GM18508 (cell line): ENCODE data around the gene LEO1.
"Not testable (repeated sequence)": the region's sequence is repeated elsewhere in the genome, so short reads cannot be mapped to it uniquely, and the experiment has no call there.

Experiments
- ATAC-seq: cut with Tn5 transposase; IDR thresholded peaks from one replicate; pipeline ENCODE4 v1.9.1; 2021; ENCODE audit warnings: moderate number of reproducible peaks; ENCODE audit not compliant: insufficient read depth, unreplicated experiment

LEO1 gene

GRCh38 chr15:52004806-52005205 is 33.2 kb upstream of the LEO1 start:
- ATAC-seq, result no peak

DNA sequence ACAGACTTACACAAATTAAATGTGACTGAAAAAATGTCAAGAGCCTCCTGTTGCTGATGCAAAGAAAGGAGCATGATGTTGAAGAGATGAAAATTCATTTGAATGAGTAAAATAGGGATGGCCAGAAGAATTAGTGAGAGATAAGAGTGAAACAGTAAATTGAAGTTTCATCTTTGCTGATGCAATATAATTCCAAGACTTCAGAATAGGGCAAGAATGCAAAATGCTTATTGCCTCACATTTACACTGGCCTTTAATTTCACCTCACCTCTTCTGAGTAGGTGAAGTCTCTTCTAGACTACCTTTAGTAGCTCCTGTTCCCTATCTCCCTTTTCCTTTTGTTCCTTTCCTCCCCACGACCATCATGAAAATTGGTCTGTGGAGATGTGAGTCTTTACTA is 32.1 kb upstream of the LEO1 start:
- ATAC-seq, result no peak

GRCh38 chr15:52003089-52003488 is 31.5 kb upstream of the LEO1 start:
- not testable (repeated sequence) for ATAC-seq

- no peak for ATAC-seq
These were observed 30.8 kb upstream of the LEO1 start for GRCh38 chr15:52002351-52002750.

DNA sequence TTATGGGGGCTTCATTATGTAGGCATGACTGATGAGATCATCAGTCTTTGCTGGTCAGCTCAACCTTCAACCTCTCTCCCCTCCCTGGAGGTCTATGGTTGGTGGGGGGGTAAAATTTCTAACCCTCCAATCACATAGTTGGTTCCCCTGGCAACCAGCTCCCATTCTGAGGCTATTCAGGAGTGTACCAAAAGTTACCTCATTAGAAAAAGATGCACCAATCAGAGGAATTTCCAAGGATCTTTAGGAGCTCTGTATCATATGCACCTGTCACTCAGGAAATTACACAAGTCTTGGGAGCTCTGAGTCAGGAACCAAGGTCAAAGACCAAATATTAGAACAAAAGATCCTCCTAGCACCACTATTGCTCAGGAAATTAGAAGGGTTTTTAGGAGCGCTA is 21.4 kb upstream of the LEO1 start:
- no peak for ATAC-seq

DNA sequence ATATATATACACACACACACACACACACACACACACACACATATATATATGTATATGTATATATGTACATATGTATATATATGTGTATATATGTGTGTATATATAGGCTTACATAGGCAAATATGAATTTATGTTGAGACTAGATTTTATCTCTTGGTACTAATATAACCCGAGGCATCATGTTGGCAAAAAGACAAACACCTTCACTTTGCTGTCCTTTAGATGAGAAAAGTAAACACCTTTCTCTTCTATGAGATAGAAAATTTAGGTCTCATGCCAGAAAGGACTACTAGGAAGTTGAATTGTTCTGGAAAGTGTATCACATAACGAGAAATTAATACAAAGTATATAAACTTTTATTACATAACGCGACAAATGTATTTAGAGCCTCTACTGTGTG is 19.6 kb upstream of the LEO1 start:
- ATAC-seq, result no peak

DNA sequence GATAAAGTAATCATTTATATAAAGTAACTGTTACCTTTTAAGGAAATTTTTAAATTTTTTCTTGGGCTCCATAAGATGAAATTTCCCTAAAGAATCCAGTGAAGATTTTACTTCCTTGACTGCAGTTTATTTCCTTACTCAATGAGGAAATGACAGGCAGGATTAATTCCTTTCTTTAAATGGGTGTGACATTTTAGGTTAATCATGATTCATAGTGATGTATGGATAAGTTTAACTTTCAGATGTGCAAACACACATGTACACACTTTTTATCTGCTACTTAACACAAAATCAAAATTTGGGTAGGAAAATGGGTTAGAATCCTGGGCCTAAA is 11.2 kb upstream of the LEO1 start:
- ATAC-seq, result no peak

GRCh38 chr15:51982013-51982769 is 10.6 kb upstream of the LEO1 start:
- peak; percentile 95 for ATAC-seq

DNA sequence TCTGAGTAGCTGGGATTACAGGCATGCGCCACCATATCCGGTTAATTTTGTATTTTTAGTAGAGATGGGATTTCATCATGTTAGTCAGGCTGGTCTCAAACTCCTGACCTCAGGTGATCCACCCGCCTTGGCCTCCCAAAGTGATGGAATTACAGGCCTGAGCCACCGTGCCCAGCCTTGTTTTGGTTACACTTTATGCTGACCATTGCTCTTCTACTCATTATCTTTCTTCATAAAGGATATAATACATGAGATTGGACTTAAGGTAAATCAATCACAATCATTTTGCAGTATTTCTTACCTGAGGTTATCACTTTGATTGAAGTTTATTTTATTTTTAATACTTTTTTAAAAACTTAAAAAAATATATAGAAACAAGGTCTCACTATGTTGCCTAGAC is 2.2 kb upstream of the LEO1 start:
- ATAC-seq, result no peak

DNA sequence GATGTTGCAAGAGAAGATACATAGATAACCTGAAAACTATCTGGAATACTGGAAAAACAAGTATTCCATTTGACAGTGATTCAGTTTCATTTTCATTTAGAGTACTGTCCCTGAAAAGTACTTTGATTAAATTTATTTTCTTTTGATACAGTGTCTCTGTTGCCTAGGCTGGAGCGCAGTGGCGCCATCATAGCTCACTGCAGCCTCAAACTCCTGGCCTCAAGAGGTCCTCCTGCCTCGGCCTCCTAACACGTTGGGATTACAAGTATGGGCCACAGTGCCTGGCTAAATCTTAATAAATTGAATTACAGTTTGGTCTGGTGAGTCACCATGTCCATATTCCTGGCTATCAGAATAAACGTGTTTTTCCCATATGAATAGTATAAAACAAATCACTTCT is 1.6 kb upstream of the LEO1 start:
- no peak for ATAC-seq

GRCh38 chr15:51971032-51971374 is 575 bp downstream of the LEO1 start:
- ATAC-seq, result no peak

- ATAC-seq, result no peak
These were observed 1.3 kb downstream of the LEO1 start for GRCh38 chr15:51970132-51970817.

- ATAC-seq, result no peak
These were observed 1.9 kb downstream of the LEO1 start for GRCh38 chr15:51969728-51970127.

DNA sequence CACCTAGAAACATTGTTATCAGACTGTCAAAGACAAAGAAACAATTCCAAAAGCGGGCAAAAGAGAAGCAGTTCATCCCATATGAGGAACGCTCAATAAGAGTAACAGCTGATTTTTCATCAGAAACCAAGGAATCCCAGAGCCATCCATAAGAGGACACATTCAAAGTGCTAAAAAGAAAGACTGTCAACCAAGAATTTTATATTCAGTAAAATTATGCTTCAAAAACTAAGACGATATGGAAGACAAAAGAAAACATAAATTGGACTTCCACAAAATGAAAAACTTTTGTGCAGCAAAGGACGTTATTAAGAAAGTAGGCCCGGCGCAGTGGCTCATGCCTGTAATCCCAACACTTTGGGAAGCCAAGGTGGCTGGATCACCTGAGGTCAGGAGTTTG is 4.0 kb downstream of the LEO1 start:
- ATAC-seq, result no peak

DNA sequence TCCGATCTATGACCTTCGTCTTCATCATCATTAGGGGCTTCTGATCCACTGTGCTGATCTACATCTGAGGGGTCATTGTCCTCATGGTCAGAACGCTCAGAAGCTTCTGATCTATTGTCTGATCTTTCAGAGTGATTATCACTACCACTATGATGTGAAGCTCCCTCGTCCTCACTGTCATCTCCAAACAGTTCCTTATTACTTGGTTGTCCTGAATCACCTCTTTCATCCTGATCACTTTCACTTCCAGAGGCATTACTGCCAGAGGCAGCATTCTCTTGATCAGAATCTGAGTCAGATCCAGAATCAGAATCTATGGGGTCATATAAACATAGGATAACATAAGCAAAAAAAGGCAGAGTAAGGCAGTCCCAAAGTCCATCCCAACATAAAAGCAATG is 5.4 kb downstream of the LEO1 start:
- ATAC-seq, result no peak

- no peak for ATAC-seq
These were observed 5.9 kb downstream of the LEO1 start for GRCh38 chr15:51965691-51966090.

- no peak for ATAC-seq
These were observed 16.1 kb downstream of the LEO1 start for GRCh38 chr15:51955504-51955903.

DNA sequence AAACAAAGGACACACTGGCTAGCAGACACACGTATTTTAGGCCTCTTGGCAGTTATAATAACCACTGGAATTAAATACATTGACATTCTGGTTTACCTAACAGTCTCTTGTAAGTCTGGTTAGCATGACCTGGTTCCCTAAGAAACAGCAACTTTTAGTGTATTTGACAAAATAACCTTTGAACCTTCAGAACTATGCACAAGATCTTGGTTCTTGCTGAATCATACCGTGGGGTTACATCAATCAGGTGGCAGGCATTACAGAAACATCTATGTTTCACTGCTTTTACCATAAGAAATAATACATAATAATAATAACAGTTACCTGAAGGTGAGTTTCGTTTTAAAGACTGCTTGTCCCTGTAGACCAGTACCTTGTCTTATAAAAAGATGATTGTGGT is 18.8 kb downstream of the LEO1 start:
- no peak for ATAC-seq

DNA sequence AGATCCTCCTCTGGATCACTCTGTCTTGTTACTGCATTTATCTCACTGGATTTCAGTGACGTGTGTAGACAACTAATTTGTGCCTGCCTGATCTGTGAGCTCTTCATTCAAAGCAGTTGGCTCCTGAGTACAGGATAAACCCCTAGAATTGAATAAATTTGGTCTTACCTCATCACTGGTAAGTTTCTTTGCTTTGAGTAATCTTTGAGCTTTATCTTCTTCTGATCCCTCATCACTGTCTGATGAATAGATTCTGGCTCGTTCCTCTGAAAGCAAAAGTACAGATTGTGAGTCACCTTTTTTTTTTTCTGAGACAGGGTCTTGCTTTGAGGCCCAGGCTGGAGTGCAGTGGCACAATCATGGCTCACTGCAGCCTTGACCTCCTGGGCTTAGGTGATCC is 24.5 kb downstream of the LEO1 start:
- ATAC-seq, result no peak

GRCh38 chr15:51939216-51939615 is 32.4 kb downstream of the LEO1 start:
- no peak for ATAC-seq

DNA sequence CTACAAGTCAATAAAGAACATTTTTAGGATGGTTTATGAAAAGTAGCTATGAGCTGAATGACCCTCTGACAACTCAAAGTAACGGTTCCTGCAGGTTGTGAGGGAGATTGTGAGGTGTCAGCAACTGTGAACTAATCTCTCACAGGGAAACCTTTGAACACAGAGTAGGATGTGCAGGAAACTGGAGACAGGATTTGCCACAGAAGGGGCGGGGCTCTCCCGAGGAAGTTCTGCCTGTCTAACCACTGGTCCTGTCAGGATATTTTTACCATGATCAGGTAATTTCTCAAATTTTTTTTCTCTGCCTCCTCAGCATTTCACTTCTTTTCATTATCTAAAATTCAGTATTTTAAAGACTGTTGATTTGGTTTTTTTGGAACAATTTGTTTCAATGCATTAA is 33.3 kb downstream of the LEO1 start:
- no peak for ATAC-seq

DNA sequence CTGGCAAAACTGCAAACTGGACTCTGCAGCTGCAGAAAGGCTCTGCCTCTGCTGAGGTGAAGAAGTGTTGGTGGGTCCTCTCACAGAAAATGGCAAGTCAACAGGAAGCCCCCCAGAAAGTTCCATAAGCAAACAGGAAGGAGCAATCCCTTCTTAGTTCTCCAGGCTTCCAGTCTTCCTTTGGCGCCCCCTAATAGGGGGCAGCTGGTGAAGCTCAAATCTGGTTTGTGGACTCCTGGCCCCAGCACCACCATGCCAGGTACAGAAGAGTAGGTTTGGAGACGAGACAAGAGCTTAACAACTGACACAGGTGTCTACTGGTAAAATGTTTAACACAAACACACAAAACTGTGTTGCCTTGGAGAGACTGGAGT is 35.5 kb downstream of the LEO1 start:
- ATAC-seq, result no peak
